PC-3 (cell line): Measurements from ENCODE around the gene TFF3.

Experiments used
- EZH2 ChIP-seq: fragments of 300-600 bp; sonication (generic); IDR thresholded peaks from one replicate; pipeline ENCODE4 v1.6.1; 2017; ENCODE audit warnings: antibody characterized with exemption, mild to moderate bottlenecking, low read length; ENCODE audit not compliant: unreplicated experiment
- EZH2phosphoT487 ChIP-seq: fragments of 300-600 bp; sonication (generic); IDR thresholded peaks from 2 replicates; pipeline ENCODE4 v1.6.1; 2018; ENCODE audit warnings: mild to moderate bottlenecking, antibody characterized with exemption, low read length, borderline replicate concordance
- TF ChIP-seq, protein P1 (sequence below): fragments of 300-600 bp; sonication (generic); conservative IDR thresholded peaks from 2 replicates; pipeline ENCODE4 v1.5.1; 2017; ENCODE audit warnings: antibody characterized with exemption, low read depth, mild to moderate bottlenecking, low read length

DNA sequence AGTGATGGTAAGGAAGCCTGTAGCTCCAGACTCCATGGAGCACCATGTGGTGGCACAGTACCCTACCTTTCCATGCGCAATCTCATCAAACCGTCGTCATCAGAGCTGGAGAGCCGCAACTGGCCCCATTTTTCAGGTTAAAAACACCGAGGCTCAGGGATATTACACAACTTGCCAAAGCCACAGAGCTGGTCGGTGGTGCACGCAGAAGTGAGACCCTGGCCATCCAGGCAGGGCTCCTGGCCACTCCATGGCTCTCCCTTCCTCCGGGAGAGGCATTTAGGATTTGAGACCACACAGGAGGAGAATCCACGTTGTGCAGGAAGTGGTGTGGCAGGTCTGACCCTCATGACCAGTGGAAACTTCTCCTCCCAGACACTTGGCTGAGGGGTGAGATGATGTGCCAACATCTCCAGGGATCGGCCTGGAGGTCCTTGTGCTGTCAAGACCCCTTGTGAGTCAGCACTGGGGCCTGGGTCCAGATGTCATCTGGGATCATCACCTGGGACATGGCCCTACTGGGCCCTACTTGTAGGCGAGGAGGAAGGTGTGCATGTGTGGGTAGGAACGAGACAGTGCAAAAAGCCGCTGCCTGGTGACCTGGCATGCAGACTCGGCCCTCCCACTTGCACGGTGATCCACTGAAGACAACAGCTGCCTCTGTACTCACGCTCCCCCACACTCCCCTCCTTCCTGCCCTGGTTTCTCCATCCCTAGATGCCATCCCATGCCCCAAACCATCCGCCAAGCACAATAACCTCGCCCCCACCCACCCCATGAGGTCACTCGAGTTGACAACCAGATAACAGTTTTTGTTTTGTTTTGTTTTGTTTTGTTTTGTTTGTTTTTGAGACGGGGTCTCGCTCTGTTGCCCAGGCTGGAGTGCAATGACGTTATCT, 10.4 kb downstream of the TFF3 start:
- TF ChIP-seq, protein P1, sequence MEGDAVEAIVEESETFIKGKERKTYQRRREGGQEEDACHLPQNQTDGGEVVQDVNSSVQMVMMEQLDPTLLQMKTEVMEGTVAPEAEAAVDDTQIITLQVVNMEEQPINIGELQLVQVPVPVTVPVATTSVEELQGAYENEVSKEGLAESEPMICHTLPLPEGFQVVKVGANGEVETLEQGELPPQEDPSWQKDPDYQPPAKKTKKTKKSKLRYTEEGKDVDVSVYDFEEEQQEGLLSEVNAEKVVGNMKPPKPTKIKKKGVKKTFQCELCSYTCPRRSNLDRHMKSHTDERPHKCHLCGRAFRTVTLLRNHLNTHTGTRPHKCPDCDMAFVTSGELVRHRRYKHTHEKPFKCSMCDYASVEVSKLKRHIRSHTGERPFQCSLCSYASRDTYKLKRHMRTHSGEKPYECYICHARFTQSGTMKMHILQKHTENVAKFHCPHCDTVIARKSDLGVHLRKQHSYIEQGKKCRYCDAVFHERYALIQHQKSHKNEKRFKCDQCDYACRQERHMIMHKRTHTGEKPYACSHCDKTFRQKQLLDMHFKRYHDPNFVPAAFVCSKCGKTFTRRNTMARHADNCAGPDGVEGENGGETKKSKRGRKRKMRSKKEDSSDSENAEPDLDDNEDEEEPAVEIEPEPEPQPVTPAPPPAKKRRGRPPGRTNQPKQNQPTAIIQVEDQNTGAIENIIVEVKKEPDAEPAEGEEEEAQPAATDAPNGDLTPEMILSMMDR: no peak
- TF ChIP-seq EZH2phosphoT487: no peak
- TF ChIP-seq EZH2: no peak
